ENCODE data around the gene CABP7.

CABP7 gene

GRCh38 chr22:29719899-29720645, at the start of gene CABP7:
Gene CABP7 (plus strand): TSS chr22:29720003. CDS start chr22:29720425, 422 bp downstream.
- no peak for DNase-seq

- no peak for DNase-seq
Measured at GRCh38 chr22:29670626-29671025, 49.2 kb upstream of the CABP7 start.

- DNase-seq: no peak
Measured at GRCh38 chr22:29673361-29674066, 46.3 kb upstream of the CABP7 start.

GRCh38 chr22:29674121-29674520, 45.7 kb upstream of the CABP7 start:
- no peak for DNase-seq

- no peak for DNase-seq
Measured at GRCh38 chr22:29679316-29679715, 40.5 kb upstream of the CABP7 start.

GRCh38 chr22:29683536-29683935, 36.3 kb upstream of the CABP7 start:
- no peak for DNase-seq

GRCh38 chr22:29684244-29684643, 35.6 kb upstream of the CABP7 start:
- DNase-seq: no peak

- no peak for DNase-seq
Measured at GRCh38 chr22:29689206-29689879, 30.5 kb upstream of the CABP7 start.

- peak; percentile 8 for DNase-seq
Measured at GRCh38 chr22:29689880-29690213, 30.0 kb upstream of the CABP7 start.

- DNase-seq: no peak
Measured at GRCh38 chr22:29690476-29690875, 29.3 kb upstream of the CABP7 start.

- no peak for DNase-seq
Measured at GRCh38 chr22:29691636-29692326, 28.0 kb upstream of the CABP7 start.

- DNase-seq: no peak
Measured at GRCh38 chr22:29692327-29692640, 27.5 kb upstream of the CABP7 start.

GRCh38 chr22:29693161-29693560, 26.6 kb upstream of the CABP7 start:
- no peak for DNase-seq

- DNase-seq: no peak
Measured at GRCh38 chr22:29693671-29694070, 26.1 kb upstream of the CABP7 start.

- DNase-seq: no peak
Measured at GRCh38 chr22:29695129-29695926, 24.5 kb upstream of the CABP7 start.

GRCh38 chr22:29697853-29698598, 21.8 kb upstream of the CABP7 start:
- DNase-seq: no peak

- DNase-seq: no peak
Measured at GRCh38 chr22:29700206-29700899, 19.4 kb upstream of the CABP7 start.

GRCh38 chr22:29700900-29701154, 19.0 kb upstream of the CABP7 start:
- no peak for DNase-seq

GRCh38 chr22:29701155-29701999, 18.4 kb upstream of the CABP7 start:
- DNase-seq: peak; percentile 17

All from CD4-positive, alpha-beta T cell treated with Interleukin-4 for 4 hours (primary cell).